H54 (cell line): ENCODE results near the gene ERI3.

ENCODE experiments used
- DNase-seq: peaks from one replicate; pipeline ENCODE4 v3.0.0; 2011; ENCODE audit warnings: low spot score, mixed read lengths; ENCODE audit not compliant: insufficient read length
- FAIRE-seq: peaks from 3 replicates; lab custom pipeline; 2011; peaks lifted over from hg19 to GRCh38; lab: Jason Lieb, UNC
- POLR2A ChIP-seq: IDR thresholded peaks from 2 replicates; pipeline ENCODE4 v1.6.1; 2011; ENCODE audit warnings: low read depth, mild to moderate bottlenecking, low read length

Gene ERI3

DNA sequence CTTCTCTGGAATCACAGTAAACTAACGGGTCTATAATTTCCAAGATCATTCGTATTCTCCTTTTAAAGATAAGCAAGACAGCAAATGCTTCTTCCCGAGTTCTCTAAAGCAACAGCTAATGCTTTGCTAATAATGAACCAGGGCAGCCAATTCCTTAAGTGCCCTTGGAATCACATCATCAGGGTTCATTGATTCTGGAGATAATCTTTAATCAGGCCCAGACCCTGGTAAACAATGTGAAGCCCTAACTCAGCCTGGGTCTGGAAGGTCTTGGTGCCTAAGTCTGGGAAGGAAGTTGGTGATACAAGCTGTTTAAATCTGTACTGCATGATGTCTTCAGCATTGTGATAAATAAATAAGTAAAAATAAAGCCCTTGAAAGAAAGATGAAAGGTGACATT, 18.4 kb downstream of the ERI3 start:
- DNase-seq (no peak), FAIRE-seq (no peak)
- TF ChIP-seq POLR2A = no peak

DNA sequence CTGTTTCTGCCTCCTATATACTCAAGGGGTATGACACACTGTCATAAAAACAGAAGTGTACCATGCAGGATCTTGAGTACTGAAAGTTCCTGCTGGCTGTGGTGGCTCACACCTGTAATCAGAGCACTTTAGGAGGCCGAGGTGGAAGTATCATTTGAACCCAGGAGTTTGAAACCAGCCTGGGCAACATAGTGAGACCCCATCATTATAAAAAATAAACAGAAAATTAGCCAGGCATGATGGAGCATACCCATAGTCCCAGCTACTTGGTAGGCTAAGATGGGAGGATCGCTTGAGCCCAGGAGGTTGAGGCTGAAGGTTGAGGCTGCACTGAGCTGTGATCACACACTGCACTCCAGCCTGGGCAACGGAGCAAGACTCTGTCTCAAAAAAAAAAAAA, 20.1 kb downstream of the ERI3 start:
- FAIRE-seq = no peak
- no peak for DNase-seq
- no peak for TF ChIP-seq POLR2A

DNA sequence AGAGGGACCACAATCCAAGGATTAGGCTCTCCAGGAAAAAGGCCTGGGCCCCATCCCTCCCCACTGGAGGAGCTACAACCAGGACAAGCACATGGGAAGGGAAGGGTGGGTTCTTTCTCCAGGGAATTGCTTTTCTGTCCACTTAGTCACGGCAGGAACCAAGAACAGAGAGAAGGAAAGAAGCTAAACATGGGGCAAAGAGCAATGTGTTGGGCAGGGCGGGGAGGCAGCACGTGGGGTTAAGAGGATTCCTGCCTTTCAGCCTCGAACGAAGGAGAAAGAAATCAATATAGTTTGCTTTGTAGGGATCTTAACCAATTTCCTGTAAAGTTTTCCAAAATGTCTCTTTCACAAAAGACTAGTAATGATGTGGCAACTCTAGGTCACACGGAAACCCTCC, 21.7 kb downstream of the ERI3 start:
- TF ChIP-seq POLR2A = no peak
- DNase-seq (no peak), FAIRE-seq (no peak)

DNA sequence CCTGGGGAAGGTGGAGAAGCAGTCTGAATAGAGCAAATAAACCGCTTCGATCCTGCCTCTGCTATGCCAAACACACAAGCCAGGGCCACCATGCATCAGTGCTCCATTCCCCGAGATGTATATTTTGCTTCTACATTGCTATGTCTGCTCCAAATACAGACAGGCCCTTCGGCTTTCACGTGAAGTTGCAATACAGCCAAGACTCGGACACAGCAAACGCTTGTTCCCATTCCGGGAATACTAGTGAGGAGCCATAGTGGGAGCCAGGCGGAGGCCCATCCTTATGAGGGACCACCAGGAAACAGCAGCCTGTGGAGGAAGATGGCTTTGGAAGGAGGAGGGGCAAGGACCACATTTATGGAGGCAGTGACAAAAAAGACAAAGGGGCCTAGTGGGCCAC, 22.6 kb downstream of the ERI3 start:
- no peak for TF ChIP-seq POLR2A
- DNase-seq = no peak
- no peak for FAIRE-seq

DNA sequence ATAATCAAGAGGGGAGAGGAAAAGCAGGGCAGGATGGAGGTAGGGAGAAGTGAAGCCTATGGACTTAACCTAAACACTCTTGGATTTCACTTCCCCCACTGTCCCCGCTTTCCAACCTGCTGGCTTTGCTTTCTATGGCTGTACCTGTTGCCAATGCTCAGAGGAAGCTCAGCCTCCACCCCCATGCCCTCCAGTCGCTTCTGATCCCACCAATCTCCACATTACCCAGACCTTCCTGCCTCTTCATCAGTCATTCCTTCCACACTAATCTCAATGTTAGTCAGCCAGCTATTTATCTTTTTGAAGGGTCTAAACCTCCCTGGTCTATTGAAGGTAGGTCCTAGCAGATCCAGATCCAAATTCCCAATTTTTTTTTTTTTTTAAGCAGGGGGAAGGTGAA, 24.1 kb downstream of the ERI3 start:
- TF ChIP-seq POLR2A = no peak
- no peak for DNase-seq
- FAIRE-seq = no peak

DNA sequence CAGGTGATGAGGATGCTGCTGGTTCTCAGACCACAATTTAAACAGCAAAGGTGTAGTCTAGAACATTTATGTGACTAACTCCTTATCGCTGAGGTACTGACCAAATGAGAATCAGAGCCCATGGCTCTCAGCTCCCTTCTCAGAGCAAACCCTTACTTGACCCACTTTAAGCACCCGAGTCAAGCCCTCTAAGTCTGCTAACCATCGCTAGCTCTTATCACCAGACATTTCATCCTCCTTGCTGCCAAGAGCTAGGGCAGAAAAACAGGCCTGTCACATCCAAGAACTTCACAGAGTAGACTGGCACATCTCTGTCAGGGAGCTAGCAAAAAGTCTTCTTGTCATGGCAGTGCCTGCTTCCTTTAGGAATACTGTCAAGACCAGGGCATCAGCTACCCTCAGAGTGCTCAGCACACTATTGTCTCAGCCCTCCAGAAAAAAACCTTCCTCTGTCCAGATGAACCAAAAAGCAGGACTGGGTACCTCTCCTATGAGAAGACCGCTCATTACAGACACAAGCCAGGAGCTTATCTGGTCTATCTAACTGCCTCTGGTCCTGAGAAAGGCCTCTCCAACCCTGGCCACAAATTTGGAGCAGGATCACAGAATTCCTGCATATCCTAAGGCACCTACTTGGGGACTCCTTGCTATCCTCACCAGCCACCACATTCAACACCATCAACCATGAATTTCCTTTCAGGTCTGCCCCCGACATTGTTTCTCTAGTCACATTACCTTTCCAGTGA, 26.2 kb downstream of the ERI3 start:
- no peak for DNase-seq
- TF ChIP-seq POLR2A = no peak
- no peak for FAIRE-seq

DNA sequence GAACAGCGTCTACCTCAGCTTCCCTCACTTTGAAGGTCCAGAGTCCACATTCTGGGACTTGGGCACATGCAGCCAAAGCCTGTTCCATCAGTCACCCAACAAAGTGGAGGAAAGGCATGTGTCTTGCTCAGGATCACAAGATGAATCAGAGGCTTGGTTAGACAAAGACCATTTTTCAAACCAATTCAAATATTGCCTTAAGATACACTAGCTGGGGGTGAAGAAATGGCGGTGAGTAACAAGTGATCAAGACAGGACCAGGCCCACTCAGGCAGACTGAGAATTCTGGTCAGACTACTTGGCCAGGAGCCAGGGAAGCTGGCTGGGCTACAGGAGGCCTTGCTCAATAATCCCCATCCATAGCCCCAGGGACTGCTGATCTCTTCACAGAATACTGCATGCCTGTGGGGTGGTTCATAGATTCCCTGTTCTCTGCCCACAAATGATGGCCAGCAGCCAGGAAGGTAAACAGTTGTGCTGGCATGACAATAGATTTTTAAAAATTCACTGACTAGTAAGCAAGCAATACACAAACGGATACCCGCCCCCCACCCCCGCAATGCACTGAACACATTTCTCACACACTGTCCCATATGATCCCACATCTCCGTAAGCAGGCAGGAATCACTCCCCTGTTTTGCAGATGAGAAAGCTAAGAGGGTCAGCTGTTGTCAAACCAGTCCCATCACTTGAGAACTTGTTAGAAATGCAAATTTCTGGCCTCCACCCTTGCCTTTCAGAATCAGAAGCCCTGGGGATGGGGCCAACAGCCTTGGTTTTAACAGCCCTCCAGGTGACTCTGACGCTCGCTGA, 27.2 kb downstream of the ERI3 start:
- DNase-seq (peak; percentile 92), FAIRE-seq (peak; percentile 96)
- no peak for TF ChIP-seq POLR2A

DNA sequence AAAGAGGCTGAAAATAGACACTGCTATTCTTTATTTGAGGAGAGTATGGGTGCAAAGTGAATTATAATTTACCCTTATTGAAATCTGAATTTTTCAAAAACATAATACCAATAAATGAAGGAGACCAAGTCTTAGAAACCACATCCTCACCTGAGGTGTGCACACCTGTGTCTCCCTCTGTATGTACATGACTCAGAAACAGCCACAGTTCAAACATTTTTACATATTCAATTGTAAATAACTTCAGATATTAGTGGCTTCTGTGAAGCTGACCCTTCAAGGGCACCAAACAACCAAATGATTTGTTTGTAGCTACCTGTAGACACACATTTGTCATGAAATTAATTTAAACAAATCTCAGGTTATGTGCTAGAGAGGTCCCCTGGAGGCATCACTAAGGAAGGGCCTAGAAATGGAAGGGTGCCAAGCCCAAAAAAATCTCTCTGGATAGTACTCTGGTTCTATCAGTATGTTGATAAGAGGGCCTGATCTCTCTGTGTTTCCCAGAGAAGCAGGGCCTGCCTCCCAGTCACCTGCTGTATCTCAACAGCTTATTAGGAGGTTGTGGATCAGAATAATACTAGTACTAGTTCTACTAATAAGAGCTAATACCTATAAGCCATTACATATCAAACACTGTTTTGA, 28.1 kb downstream of the ERI3 start:
- DNase-seq (no peak), FAIRE-seq (no peak)

DNA sequence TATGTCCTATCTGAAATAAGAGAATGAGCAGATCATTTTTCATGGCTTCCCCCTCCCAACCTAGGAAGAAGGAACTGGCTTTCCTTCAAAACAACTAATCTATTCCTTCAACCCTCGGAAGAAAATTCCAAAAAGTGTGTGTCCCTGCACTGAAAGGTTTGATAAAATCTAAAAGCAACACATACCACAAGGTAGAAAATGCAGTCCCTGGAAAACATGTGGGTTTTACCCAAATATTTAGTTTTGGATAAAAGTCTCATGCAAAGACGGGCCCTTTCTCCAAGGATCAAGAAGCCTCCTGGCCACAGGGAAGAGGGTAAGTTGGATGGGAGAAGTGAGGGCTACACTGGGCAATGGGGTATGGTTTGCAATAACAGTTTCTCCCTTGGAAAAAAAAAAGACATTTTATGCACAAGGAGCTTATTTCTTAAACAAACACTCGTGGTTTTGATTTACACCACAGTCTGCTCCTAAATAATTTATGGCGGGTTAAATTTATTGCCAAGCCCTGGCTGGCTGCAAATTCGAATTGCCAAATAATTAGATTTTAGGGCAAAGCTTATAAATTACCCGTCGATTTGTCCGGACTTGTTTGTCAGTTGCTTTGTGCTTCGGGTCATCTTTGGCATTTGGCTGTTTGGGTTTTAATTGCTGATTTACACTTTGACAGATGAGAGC, 28.9 kb downstream of the ERI3 start:
- no peak for DNase-seq
- no peak for TF ChIP-seq POLR2A
- FAIRE-seq = no peak

More for the DNA sequence above, 28.1 kb downstream of the ERI3 start:
- TF ChIP-seq POLR2A = no peak

DNA sequence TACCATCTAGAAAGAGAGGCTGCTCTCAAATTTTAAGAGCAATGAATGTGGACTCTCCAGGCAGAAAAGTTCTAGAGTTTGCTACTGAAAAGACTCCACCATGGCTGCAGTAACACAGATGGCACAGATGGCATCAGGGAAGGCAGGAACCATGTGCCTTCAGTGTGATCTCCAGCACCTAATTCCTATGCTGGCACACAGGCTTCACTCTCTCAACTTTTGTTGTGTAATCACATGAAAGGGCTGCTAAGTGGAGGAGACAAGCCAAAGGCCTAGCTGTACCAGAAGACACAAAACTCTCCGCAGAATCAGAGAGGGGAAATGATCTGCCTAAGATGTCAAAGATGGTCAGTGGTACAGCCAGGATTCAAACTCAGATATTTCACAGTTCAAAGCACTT, 31.1 kb downstream of the ERI3 start:
- no peak for FAIRE-seq

DNA sequence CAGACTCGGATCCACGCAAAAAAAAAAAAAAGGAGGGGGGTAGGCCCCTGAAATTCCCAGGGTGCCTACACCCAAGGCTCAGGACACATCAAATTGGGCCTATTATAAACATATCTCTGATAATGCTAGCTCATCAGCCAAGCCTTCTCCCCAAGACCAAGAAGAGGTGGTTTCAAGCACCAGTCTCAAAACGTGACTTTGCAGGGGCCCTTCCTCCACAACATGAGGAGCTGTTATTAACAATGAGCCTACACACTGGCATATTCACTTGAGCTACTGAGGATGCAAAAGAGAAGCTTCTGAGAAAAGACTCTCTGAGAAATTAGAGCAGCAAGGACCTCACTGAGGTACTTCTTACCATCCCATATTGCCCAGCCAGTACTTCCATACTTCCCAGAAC, 32.7 kb downstream of the ERI3 start:
- DNase-seq = no peak
- no peak for FAIRE-seq
- TF ChIP-seq POLR2A = no peak

More for the DNA sequence above, 31.1 kb downstream of the ERI3 start:
- TF ChIP-seq POLR2A = no peak
- DNase-seq = no peak

DNA sequence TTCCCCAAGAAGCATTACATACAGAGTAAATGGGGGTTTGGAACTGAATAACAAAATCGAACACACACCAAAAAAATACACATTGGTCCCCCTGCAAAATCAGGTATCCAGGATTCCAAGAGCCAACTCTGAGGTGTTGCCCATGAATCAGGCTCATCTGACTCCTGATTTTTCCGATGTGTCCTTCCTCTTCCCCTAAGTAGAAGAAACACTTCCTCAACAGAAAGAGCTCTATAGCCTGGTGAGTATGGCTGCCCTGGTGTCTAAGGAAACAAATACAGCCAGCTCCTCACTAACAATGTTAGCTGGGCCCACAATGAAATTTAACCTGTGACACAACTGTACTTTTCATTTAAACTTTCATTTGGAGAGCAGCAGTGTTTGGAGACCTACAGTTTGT, 33.6 kb downstream of the ERI3 start:
- TF ChIP-seq POLR2A = no peak
- DNase-seq (no peak), FAIRE-seq (no peak)
